Transverse colon (tissue), 4 donors: ENCODE measurements around the gene ANKRD23.

Source experiments
- CTCF ChIP-seq, 5 experiments: fragments of 200-600 bp in 3 of 5; fragments of 450-650 bp in 2 of 5; sonication (generic) in 3 of 5; IDR thresholded peaks; 1 replicate in 2 of 5; 2 replicates in 3 of 5; pipeline ENCODE4 v1.5.1; 2016 to 2017; ENCODE audit warnings: antibody characterized with exemption in 5 of 5, inconsistent platforms in 3 of 5, mild to moderate bottlenecking in 2 of 5, moderate library complexity in 1 of 5
- EP300 ChIP-seq: sonication (generic); formaldehyde crosslinking; IDR thresholded peaks from one replicate; pipeline ENCODE4 v1.6.1; 2017; ENCODE audit warnings: antibody characterized with exemption, low read depth
- POLR2A ChIP-seq: fragments of 450-650 bp; IDR thresholded peaks from one replicate; pipeline ENCODE4 v1.6.1; 2016; ENCODE audit warnings: antibody characterized with exemption, mild to moderate bottlenecking, moderate library complexity
- POLR2AphosphoS5 ChIP-seq, 3 donors: sonication (generic); formaldehyde crosslinking; IDR thresholded peaks; one replicate each; pipeline ENCODE4 v1.6.1; 2016; ENCODE audit warnings: antibody characterized with exemption in 3 of 3

DNA sequence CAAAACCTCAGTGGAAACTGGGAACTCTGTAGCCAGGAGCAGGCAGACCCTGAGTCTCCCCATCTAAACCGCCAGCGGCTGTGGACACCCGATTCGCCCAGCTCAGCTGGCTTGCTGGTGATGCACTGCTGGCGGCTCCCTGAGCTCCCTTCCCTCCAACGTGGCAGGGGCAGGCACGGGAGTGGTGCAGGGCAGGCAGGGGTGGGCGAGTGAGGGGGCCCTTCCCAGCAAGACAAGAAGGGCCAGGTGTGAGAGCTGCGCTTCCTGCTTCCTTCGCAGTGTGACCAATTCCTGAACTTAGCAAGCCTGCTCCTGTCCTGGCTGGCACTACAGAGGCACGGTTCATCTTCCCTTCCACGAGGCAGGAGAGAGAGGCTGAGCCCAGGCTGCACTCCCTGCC lies 38.4 kb upstream of the ANKRD23 start:
- TF ChIP-seq CTCF (IDR thresholded peaks at IDR 0.05) (no peak), POLR2AphosphoS5 (IDR thresholded peaks at IDR 0.05) (no peak), EP300 (no peak), POLR2A (no peak)
